ENCODE measurements around the gene SMPD3.

DNA sequence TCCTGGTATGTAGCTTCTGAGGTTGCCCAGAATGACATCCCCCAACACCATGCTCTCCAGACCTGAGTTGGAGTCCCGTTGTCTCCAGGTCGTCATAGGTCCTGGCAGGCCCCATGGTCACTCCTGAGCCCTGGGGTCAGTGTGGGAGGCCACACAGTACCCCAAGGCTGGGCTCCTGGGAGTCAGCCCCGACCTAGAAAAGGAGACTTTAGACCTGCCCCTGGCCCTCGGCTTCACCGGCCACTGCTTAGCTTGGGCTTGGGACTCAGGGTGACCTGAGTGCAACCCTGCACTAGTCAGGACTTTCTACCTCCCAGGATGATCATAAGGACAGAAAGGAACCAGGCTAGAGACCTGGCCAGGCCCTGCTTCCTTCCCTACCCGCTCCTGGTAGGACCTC is 71.7 kb downstream of the SMPD3 start:
- TF ChIP-seq, protein P1, sequence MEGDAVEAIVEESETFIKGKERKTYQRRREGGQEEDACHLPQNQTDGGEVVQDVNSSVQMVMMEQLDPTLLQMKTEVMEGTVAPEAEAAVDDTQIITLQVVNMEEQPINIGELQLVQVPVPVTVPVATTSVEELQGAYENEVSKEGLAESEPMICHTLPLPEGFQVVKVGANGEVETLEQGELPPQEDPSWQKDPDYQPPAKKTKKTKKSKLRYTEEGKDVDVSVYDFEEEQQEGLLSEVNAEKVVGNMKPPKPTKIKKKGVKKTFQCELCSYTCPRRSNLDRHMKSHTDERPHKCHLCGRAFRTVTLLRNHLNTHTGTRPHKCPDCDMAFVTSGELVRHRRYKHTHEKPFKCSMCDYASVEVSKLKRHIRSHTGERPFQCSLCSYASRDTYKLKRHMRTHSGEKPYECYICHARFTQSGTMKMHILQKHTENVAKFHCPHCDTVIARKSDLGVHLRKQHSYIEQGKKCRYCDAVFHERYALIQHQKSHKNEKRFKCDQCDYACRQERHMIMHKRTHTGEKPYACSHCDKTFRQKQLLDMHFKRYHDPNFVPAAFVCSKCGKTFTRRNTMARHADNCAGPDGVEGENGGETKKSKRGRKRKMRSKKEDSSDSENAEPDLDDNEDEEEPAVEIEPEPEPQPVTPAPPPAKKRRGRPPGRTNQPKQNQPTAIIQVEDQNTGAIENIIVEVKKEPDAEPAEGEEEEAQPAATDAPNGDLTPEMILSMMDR (conservative IDR thresholded peaks at IDR 0.05; ENCODE audit: low read depth, low read length) = no peak
- TF ChIP-seq SMC3 (IDR thresholded peaks at IDR 0.05; ENCODE audit: low read depth, low read length) = no peak
- TF ChIP-seq POLR2A (IDR thresholded peaks at IDR 0.05; ENCODE audit: low read depth, low read length) = no peak
- no peak for TF ChIP-seq RCOR1 (IDR thresholded peaks at IDR 0.05; ENCODE audit: insufficient replicate concordance, low read length)
- TF ChIP-seq MAZ (IDR thresholded peaks at IDR 0.05; ENCODE audit: borderline replicate concordance, low read depth, low read length) = no peak
- TF ChIP-seq MAFK (IDR thresholded peaks at IDR 0.05; ENCODE audit: low read depth, low read length) = no peak

All from IMR-90 (cell line).